CD4-positive, alpha-beta memory T cell (primary cell): ENCODE measurements around the gene MYOM1. TPM values are rescaled to one million over a fixed set of nuclear protein-coding genes. Genes with fewer than 3 reads are reported as not detected.

Experiments used
- CTCF ChIA-PET: fragments of 350-600 bp; sonication (Branson Sonifier 250); formaldehyde crosslinking; loops from one replicate; lab custom pipeline; 2021; ENCODE audit warnings: inconsistent platforms; ENCODE audit not compliant: partially characterized antibody; lab: Charles Lee
- POLR2A ChIA-PET: fragments of 350-600 bp; sonication (Branson Sonifier 250); formaldehyde crosslinking; loops from one replicate; lab custom pipeline; 2021; ENCODE audit not compliant: partially characterized antibody; lab: Charles Lee
- DNase-seq, 5 donors: peaks; one replicate each; pipeline versions ENCODE4 v3.0.0 to v3.0.0-alpha.2; 2020 to 2022; ENCODE audit warnings: mixed read lengths in 1 of 5
- H3K27ac ChIP-seq: one replicate; pipeline ENCODE4 v1.7.0; 2013; ENCODE audit warnings: low read depth, low read length
- H3K27me3 ChIP-seq: 2 replicates; pipeline ENCODE4 v1.7.0; 2013; ENCODE audit warnings: mild to moderate bottlenecking, low read length, moderate library complexity; ENCODE audit not compliant: insufficient read depth
- H3K36me3 ChIP-seq: 2 replicates; pipeline ENCODE4 v1.7.0; 2013; ENCODE audit warnings: mild to moderate bottlenecking, low read length, moderate library complexity; ENCODE audit not compliant: insufficient read depth
- H3K4me1 ChIP-seq: 2 replicates; pipeline ENCODE4 v1.7.0; 2013; ENCODE audit warnings: mild to moderate bottlenecking, low read length, moderate library complexity; ENCODE audit not compliant: insufficient read depth
- H3K4me3 ChIP-seq, 2 donors: one replicate each; pipeline ENCODE4 v1.7.0; 2013; ENCODE audit warnings: low read length in 2 of 2, mild to moderate bottlenecking in 1 of 2
- H3K9me3 ChIP-seq, 2 donors: one replicate each; pipeline ENCODE4 v1.7.0; 2013; ENCODE audit warnings: low read length in 2 of 2, control low read depth in 1 of 2; ENCODE audit not compliant: control insufficient read depth in 1 of 2
- H3K27ac Mint-ChIP-seq, 7 donors: one replicate each; pipeline ENCODE4 v1.8.0; 2020 to 2021; ENCODE audit warnings: mixed read lengths in 7 of 7, mild to moderate bottlenecking in 6 of 7, inconsistent platforms in 3 of 7, moderate library complexity in 3 of 7
- H3K27me3 Mint-ChIP-seq, 2 donors: one replicate each; pipeline ENCODE4 v1.8.0; 2020 to 2021; ENCODE audit warnings: mixed read lengths in 2 of 2
- H3K36me3 Mint-ChIP-seq, 2 donors: one replicate each; pipeline ENCODE4 v1.8.0; 2020 to 2021; ENCODE audit warnings: mixed read lengths in 2 of 2, inconsistent platforms in 1 of 2, mild to moderate bottlenecking in 1 of 2
- H3K4me1 Mint-ChIP-seq, 4 donors: one replicate each; pipeline ENCODE4 v1.8.0; 2020 to 2021; ENCODE audit warnings: mixed read lengths in 4 of 4, mild to moderate bottlenecking in 1 of 4
- H3K4me3 Mint-ChIP-seq, 8 donors: one replicate each; pipeline ENCODE4 v1.8.0; 2020 to 2021; ENCODE audit warnings: mixed read lengths in 8 of 8, mild to moderate bottlenecking in 7 of 8, moderate library complexity in 6 of 8, inconsistent platforms in 3 of 8
- H3K9me3 Mint-ChIP-seq, 8 donors: one replicate each; pipeline ENCODE4 v1.8.0; 2020 to 2021; ENCODE audit warnings: mixed read lengths in 8 of 8, mild to moderate bottlenecking in 5 of 8, inconsistent platforms in 3 of 8, moderate library complexity in 1 of 8
- intact Hi-C: fragments of 100-400 bp; cut with micrococcal nuclease; formaldehyde crosslinking; loops from one replicate; pipeline ENCODE4 v1.15.1; 2023
- polyA plus RNA-seq, 2 donors: library from polyadenylated mRNA; unstranded; fragments of 300-500 nt; fragmentation: Illumina TruSeq; gene quantifications; one replicate each; pipeline ENCODE4 v1.2.3, GENCODE V29; 2021
- total RNA-seq, 2 experiments: library from RNA; stranded (reverse); gene quantifications; one replicate each; pipeline ENCODE4 v1.2.3, GENCODE V29; 2021

MYOM1 gene
- total and polyA plus RNA-seq, 4 experiments from 2014 or later = 0.09 to 4.2 (median 1.8) TPM

DNA sequence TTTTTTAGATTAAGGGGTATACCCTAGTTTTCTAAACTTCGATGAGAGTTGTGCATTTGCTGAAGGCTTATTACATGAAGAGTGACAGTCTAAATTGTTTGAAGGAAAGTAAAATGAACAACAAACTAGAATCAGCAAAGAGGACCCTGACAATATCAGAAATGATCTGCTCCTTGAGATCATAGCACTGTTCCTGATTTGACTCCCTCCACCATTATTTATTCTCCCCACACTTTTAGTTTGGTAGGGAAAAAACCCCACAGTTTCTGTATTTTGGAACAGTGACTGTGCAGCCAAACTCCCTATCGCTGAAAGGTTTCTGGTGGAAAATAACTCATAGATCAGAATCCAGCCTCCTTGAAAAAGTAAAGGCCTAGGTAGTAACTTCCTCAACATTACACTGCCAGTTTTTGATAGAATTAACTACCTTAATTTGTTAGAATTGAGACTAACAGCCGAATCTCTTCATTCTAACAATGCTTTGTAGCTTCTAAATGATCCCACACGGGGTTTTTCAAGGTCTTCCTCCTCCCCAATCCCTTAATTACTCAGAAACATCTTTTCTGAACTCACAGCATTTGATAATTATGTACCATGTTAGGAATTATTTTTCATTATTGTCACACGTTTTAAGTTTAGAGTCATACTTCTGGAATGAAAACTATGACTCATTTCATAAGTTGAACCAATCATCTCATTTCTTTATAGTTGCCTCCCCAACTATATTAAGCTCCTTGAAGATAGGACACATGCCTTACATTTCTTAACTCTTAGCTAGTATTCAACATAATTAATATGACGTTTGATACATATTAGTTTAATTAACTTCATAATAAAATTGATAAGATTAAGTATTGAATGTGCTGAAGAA lies 30.7 kb upstream of the MYOM1 start:
- intact Hi-C loops = no loop called here
- peaks cover 67% of the 10 kb centered on the region for H3K4me1 ChIP-seq
- peaks cover 40% of the 10 kb centered on the region for H3K36me3 ChIP-seq
- Mint-ChIP-seq H3K4me3 (peak overlapping the region; percentile 93 to 98 (median 96)), H3K9me3 (no peaks in the 10 kb centered on the region), H3K4me1 (peaks cover 47 to 87% (median 56%) of the 10 kb centered on the region in 4 donors), H3K27ac (peak overlapping the region; percentile 80 to 99 (median 92)), H3K36me3 (peaks cover 40 to 63% of the 10 kb centered on the region in 2 donors), H3K27me3 (no peaks in the 10 kb centered on the region)
- peak overlapping the region; percentile 51 for H3K27ac ChIP-seq
- POLR2A ChIA-PET = interaction anchor here (0.6 to 11.6 kb wide), 11 partner anchors 13 to 611 kb away, joined by 3 to 418 read pairs (median 4); partner anchors contain the start of gene MYL12B
- no peak for DNase-seq
- H3K4me3 ChIP-seq = peak overlapping the region; percentile 37 to 41
- H3K9me3 ChIP-seq = no peaks in the 10 kb centered on the region
- CTCF ChIA-PET = interaction anchor here (1.0 to 1.8 kb wide), 9 partner anchors 10 to 346 kb away, joined by 3 to 7 read pairs (median 4); partner anchors contain the start of gene MYL12B
- H3K27me3 ChIP-seq = no peaks in the 10 kb centered on the region

DNA sequence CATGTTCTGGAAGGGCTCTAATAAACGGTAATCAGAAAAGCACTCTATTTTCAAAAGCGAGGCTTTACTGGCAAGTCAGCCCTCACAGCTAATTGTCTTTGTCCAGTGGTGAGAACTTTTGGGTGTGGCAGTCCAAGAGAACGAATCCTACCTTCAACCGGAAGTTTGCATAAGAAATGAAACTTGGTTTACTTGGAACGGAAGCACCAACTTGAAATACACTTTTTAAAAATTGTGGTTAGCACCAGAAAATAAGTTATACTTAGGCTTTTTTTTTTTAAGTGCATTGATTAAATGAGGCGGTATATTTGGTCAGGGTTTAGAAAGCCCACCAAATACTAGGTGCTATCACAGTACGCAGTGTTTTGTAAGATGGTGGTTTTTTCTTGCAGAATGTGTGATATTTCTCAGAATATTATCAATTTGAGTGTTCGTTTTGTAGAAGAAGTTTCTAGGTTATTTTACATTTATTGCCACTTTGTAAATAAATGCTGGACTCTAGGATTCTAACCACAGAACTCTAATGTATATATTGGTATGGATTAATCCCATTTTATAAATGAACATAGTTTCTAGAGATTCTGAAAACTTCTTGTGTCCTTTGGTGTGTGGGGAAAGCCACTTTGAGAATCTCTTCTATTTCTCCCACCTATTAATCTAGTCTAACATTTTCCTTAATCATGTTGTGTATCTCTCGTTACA lies 29.0 kb upstream of the MYOM1 start:
- DNase-seq = peak; percentile 48 to 60 (median 57)
- Histone ChIP-seq H3K27me3 (no peaks in the 10 kb centered on the region), H3K36me3 (peaks cover 24% of the 10 kb centered on the region), H3K4me1 (peaks cover 60% of the 10 kb centered on the region), H3K4me3 (peak overlapping the region; percentile 76 to 86), H3K27ac (peak overlapping the region; percentile 85), H3K9me3 (no peaks in the 10 kb centered on the region)
- POLR2A ChIA-PET = interaction anchor here (0.8 to 11.6 kb wide), 32 partner anchors 7 to 612 kb away, joined by 3 to 418 read pairs (median 10); partner anchors contain the start of genes LPIN2, MYL12B, SMCHD1 and TGIF1
- peak overlapping the region; percentile 80 to 99 (median 92) for H3K27ac Mint-ChIP-seq
- H3K9me3 Mint-ChIP-seq = no peaks in the 10 kb centered on the region
- intact Hi-C loops = loop anchor here (1.0 to 5.0 kb wide), 2 partner anchors 12 to 912 kb away; no protein-coding TSS in a partner anchor
- peak overlapping the region; percentile 93 to 98 (median 96) for H3K4me3 Mint-ChIP-seq
- H3K27me3 Mint-ChIP-seq = no peaks in the 10 kb centered on the region
- CTCF ChIA-PET = interaction anchor here (1.0 to 6.1 kb wide), 13 partner anchors 12 to 345 kb away, joined by 3 to 81 read pairs (median 10); partner anchors contain the start of gene MYL12B
- H3K36me3 Mint-ChIP-seq = peaks cover 26 to 49% of the 10 kb centered on the region in 2 donors
- H3K4me1 Mint-ChIP-seq = peaks cover 41 to 78% (median 52%) of the 10 kb centered on the region in 4 donors

DNA sequence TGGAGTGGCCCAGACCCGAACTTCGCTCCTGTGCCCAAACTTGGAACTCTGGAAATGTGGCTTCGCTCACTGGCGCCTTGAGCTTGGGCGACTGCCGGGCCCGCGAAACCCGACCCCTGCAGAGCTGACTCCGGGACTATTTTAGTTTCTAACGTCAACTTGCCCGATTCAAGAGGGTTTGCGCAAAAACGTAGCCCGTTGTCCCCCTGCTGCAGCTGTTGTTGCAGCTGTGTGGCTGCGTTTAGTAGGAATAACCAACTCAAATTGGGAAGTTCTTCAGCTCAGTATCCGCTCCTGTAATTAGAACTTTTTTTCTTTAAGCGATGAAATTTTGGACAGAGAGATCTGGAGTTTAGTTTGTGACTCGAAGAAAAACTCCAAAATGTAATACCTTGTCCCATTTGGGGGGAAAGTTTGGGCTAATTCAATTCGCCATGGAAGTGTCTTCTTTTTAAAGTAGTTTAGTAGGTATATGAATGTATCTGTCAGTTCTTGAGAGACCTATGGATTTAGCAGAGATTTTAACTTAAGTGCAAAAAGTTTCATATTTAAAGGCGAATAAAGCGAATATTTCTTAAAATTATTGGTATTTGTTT lies 28.4 kb upstream of the MYOM1 start:
- Mint-ChIP-seq H3K4me1 (peaks cover 35 to 71% (median 46%) of the 10 kb centered on the region in 4 donors), H3K27ac (peak overlapping the region; percentile 80 to 99 (median 92)), H3K4me3 (peak overlapping the region; percentile 93 to 98 (median 96)), H3K36me3 (peaks cover 19 to 42% of the 10 kb centered on the region in 2 donors), H3K27me3 (no peaks in the 10 kb centered on the region), H3K9me3 (no peaks in the 10 kb centered on the region)
- peaks cover 17% of the 10 kb centered on the region for H3K36me3 ChIP-seq
- peak overlapping the region; percentile 85 for H3K27ac ChIP-seq
- peak in 3 of 5 donors; percentile 8 to 56 (median 31) for DNase-seq
- intact Hi-C loops = loop anchor here (1.0 to 5.0 kb wide), 2 partner anchors 13 to 911 kb away; no protein-coding TSS in a partner anchor
- H3K9me3 ChIP-seq = no peaks in the 10 kb centered on the region
- peaks cover 54% of the 10 kb centered on the region for H3K4me1 ChIP-seq
- H3K4me3 ChIP-seq = peak overlapping the region; percentile 76 to 86
- no peaks in the 10 kb centered on the region for H3K27me3 ChIP-seq
- ChIA-PET CTCF (interaction anchor here (1.0 to 6.1 kb wide), 15 partner anchors 12 to 418 kb away, joined by 3 to 81 read pairs (median 10); partner anchors contain the start of gene MYL12B), POLR2A (interaction anchor here (0.8 to 11.6 kb wide), 38 partner anchors 8 to 612 kb away, joined by 3 to 418 read pairs (median 10); partner anchors contain the start of genes LPIN2, MYL12B, SMCHD1 and TGIF1)

DNA sequence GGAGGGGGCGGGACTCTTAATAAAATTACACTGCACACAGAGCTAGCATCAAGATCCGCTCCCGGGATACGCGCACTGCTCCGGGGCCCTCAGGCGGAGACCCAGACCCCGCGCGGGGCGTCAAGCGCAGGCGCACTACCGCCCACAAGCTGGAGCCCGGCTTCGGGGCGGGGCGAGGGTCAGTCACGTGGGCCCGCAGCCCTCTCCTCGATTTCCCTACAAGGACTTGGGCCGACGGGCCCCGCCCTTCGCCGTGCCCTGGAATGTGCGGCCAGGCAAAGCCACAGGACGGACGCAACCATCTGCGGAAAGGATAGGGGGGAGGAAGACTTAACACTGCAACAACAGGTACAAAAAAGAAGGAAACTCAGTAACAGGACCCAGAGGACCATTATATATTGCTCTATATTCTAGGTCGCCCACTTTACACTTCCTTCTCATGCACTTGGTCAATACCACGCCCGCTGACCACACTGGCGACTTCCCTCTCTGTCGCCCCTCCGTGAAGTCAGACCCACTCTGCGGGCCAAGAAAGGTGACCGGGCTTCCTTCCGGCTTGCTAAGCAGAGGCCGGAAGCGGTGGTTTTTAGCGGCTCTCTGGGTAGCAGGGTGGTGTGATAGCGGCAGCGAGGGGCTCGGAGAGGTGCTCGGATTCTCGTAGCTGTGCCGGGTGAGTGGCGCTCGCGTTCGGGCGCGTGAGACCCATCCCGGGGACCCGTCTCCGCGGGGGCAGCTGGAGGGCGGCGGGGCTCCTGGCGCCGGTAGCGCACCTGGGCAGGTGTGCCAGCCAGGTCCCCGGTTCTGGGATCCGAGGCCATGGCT lies 27.7 kb upstream of the MYOM1 start, which contains the start of gene MYL12A:
MYL12A (plus strand) TSS at position 562 of the 822 bp plus-strand sequence. CDS start 5,447 bp downstream, outside the sequence.
- Histone ChIP-seq H3K27ac (peak within 1 kb of the TSS; percentile 85), H3K9me3 (no peaks in the 10 kb centered on the region), H3K27me3 (no peaks in the 10 kb centered on the region), H3K4me3 (peak within 1 kb of the TSS; percentile 76 to 86), H3K36me3 (peaks cover 11% of the 10 kb centered on the region), H3K4me1 (peaks cover 47% of the 10 kb centered on the region)
- H3K9me3 Mint-ChIP-seq = peaks cover 0 to 2% (median under 1%) of the 10 kb centered on the region in 8 donors
- ChIA-PET CTCF (interaction anchor here (0.6 to 6.1 kb wide), 21 partner anchors 9 to 419 kb away, joined by 3 to 81 read pairs (median 10); partner anchors contain the start of gene MYL12B), POLR2A (interaction anchor here (0.6 to 11.6 kb wide), 47 partner anchors 9 to 611 kb away, joined by 3 to 418 read pairs (median 8); partner anchors contain the start of genes LPIN2, MYL12B, SMCHD1 and TGIF1)
- peak within 1 kb of the TSS; percentile 80 to 99 (median 96) for H3K27ac Mint-ChIP-seq
- peak within 1 kb of the TSS; percentile 93 to 98 (median 96) for H3K4me3 Mint-ChIP-seq
- DNase-seq = peak; percentile 85 to 90 (median 87)
- H3K4me1 Mint-ChIP-seq = peaks cover 28 to 64% (median 39%) of the 10 kb centered on the region in 4 donors
- no peaks in the 10 kb centered on the region for H3K27me3 Mint-ChIP-seq
- peaks cover 15 to 35% of the 10 kb centered on the region in 2 donors for H3K36me3 Mint-ChIP-seq
- intact Hi-C loops = loop anchor here (1.0 to 5.0 kb wide), 7 partner anchors 14 to 910 kb away; partner anchors contain the start of genes LPIN2, METTL4 and NDC80

DNA sequence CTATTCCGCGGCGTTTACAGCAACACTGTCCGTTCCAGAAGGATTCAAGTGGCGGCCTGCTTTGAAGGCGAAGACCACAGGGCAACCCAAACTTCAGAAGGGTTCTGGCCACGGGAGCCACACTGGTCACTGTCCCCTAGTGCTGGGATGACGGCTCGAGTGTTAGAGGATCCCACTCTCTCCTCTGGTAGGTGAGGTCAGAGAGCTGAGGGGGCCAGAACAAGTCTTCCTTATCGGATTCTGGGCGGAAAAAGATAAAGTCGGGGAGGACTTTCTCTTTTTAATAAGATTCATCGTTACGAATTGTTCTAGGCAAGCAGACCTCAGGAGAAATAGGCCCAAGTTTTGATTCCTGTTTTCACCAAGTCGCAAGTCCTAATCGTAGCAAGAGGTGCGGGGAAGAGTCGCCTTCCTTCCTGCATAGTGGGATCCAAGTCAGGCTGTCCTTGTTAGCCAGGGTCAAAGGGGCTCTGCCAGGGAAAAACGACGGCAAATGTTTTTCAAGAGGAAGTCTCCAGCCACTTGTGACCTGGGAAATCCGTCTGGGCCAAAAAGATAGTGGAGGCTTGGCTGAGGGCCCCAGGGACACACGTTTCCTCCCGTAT lies 27.0 kb upstream of the MYOM1 start:
- Histone ChIP-seq H3K27me3 (no peaks in the 10 kb centered on the region), H3K36me3 (peaks cover 11% of the 10 kb centered on the region), H3K4me1 (peaks cover 39% of the 10 kb centered on the region), H3K9me3 (no peaks in the 10 kb centered on the region), H3K4me3 (peak overlapping the region; percentile 76 to 86), H3K27ac (peak overlapping the region; percentile 85)
- no peaks in the 10 kb centered on the region for H3K27me3 Mint-ChIP-seq
- H3K27ac Mint-ChIP-seq = peak overlapping the region; percentile 80 to 99 (median 96)
- peak overlapping the region; percentile 93 to 98 (median 96) for H3K4me3 Mint-ChIP-seq
- intact Hi-C loops = loop anchor here (1.0 to 5.0 kb wide), 10 partner anchors 51 to 909 kb away; partner anchors contain the start of genes LPIN2, METTL4 and NDC80
- CTCF ChIA-PET = interaction anchor here (0.7 to 6.1 kb wide), 34 partner anchors 14 to 420 kb away, joined by 3 to 81 read pairs (median 5); partner anchors contain the start of gene MYL12B
- peaks cover 22 to 37% of the 10 kb centered on the region in 2 donors for H3K36me3 Mint-ChIP-seq
- peak in 3 of 5 donors; percentile 26 to 38 (median 33) for DNase-seq
- H3K9me3 Mint-ChIP-seq = peaks cover 0 to 9% (median 5%) of the 10 kb centered on the region in 8 donors
- H3K4me1 Mint-ChIP-seq = peaks cover 23 to 57% (median 34%) of the 10 kb centered on the region in 4 donors
- POLR2A ChIA-PET = interaction anchor here (0.6 to 11.6 kb wide), 47 partner anchors 8 to 610 kb away, joined by 3 to 418 read pairs (median 8); partner anchors contain the start of genes MYL12B, SMCHD1 and TGIF1
